Measurements from ENCODE around the gene UFSP1. TPM values are rescaled to one million over a fixed set of nuclear protein-coding genes. Genes with fewer than 3 reads are reported as not detected.

UFSP1 gene
- total and polyA plus RNA-seq, 10 of the 15 experiments (the other 5 are each of a cell fraction or from before 2014, with no cell fraction given) = 0.14 to 10.6 (median 2.8) TPM

DNA sequence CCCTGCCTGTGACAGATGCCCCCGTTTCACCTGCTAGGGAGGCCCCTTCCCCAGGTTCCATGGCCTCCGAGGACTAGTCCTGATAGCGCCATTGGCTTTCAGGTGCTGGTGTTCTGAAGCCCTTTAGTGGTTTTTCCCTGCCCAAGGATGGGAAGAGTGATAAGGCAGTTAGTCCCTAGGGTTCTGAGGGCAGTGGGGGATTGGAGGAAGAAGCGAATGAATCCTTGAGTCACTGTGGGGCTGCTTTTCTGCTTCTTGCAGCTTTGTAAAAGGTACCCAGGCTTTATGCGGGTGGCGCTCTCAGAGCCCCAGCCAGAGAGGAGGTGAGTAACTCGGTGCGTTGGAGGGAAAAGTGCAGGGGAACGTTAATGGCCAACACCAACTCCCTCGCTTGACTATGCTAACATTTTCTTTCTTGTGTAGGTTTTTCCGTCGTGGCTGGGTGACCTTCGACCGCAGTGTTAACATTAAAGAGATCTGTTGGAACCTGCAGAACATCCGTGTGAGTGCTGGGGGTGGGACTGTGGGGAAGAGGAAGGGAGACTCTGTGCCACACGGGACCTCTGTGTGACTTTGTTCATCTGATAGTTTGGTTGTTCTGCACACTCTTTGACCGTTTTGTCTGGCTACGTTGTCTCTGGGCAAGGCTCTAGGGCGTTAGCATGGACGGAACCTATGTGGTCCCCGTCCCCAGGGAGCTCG is 3.9 kb downstream of the UFSP1 start:
- in situ Hi-C loops (cut with MboI) = no loop called here
- peaks cover 27% of the 10 kb centered on the region for H3K79me2 ChIP-seq (ENCODE audit: control insufficient read depth, insufficient read depth, low read length)
- H3K27ac ChIP-seq (ENCODE audit: control insufficient read depth, insufficient read depth) = no peak overlapping the region

More for the DNA sequence above, 3.9 kb downstream of the UFSP1 start:
- DNase-seq (ENCODE audit: low read depth, low spot score) (no peak), ATAC-seq (no peak), FAIRE-seq (no peak)
- no peaks in the 10 kb centered on the region; the same call in 1 of the 2 replicates for H4K20me1 ChIP-seq (ENCODE audit: control insufficient read depth, insufficient read depth)
- CTCF ChIA-PET = interaction anchor here (0.8 kb wide), 1 partner anchor 359 kb away, joined by 3 read pairs; no protein-coding TSS in a partner anchor
- no peak for TF ChIP-seq NFYB (IDR thresholded peaks at IDR 0.05; ENCODE audit: insufficient read depth, low read depth, low read length)
- TF ChIP-seq, protein P1, sequence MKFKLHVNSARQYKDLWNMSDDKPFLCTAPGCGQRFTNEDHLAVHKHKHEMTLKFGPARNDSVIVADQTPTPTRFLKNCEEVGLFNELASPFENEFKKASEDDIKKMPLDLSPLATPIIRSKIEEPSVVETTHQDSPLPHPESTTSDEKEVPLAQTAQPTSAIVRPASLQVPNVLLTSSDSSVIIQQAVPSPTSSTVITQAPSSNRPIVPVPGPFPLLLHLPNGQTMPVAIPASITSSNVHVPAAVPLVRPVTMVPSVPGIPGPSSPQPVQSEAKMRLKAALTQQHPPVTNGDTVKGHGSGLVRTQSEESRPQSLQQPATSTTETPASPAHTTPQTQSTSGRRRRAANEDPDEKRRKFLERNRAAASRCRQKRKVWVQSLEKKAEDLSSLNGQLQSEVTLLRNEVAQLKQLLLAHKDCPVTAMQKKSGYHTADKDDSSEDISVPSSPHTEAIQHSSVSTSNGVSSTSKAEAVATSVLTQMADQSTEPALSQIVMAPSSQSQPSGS (IDR thresholded peaks at IDR 0.05; ENCODE audit: low read length) = no peak
- no peak for TF ChIP-seq DPF2 (IDR thresholded peaks at IDR 0.05)
- no peak for TF ChIP-seq ZNF274 (IDR thresholded peaks at IDR 0.05; ENCODE audit: insufficient read depth, insufficient read length)
- TF ChIP-seq CBFB (IDR thresholded peaks at IDR 0.05; ENCODE audit: low read depth) = no peak
- no peak for TF ChIP-seq CREM (IDR thresholded peaks at IDR 0.05; ENCODE audit: low read depth)
- TF ChIP-seq, protein P2, sequence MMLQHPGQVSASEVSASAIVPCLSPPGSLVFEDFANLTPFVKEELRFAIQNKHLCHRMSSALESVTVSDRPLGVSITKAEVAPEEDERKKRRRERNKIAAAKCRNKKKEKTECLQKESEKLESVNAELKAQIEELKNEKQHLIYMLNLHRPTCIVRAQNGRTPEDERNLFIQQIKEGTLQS (IDR thresholded peaks at IDR 0.05; ENCODE audit: borderline replicate concordance, extremely low read depth, low read depth, low read length) = no peak
- no peak for TF ChIP-seq MEF2A (IDR thresholded peaks at IDR 0.05; ENCODE audit: insufficient read depth, low read depth, low read length)
- TF ChIP-seq, protein P3, sequence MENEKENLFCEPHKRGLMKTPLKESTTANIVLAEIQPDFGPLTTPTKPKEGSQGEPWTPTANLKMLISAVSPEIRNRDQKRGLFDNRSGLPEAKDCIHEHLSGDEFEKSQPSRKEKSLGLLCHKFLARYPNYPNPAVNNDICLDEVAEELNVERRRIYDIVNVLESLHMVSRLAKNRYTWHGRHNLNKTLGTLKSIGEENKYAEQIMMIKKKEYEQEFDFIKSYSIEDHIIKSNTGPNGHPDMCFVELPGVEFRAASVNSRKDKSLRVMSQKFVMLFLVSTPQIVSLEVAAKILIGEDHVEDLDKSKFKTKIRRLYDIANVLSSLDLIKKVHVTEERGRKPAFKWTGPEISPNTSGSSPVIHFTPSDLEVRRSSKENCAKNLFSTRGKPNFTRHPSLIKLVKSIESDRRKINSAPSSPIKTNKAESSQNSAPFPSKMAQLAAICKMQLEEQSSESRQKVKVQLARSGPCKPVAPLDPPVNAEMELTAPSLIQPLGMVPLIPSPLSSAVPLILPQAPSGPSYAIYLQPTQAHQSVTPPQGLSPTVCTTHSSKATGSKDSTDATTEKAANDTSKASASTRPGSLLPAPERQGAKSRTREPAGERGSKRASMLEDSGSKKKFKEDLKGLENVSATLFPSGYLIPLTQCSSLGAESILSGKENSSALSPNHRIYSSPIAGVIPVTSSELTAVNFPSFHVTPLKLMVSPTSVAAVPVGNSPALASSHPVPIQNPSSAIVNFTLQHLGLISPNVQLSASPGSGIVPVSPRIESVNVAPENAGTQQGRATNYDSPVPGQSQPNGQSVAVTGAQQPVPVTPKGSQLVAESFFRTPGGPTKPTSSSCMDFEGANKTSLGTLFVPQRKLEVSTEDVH (IDR thresholded peaks at IDR 0.05; ENCODE audit: low read depth, partially characterized antibody) = no peak
- no peak for TF ChIP-seq SUPT20H (IDR thresholded peaks at IDR 0.05; ENCODE audit: borderline replicate concordance, control insufficient read depth, low read depth, low read length)
- no peak for TF ChIP-seq MEF2B (IDR thresholded peaks at IDR 0.05; ENCODE audit: partially characterized antibody, poor library complexity, severe bottlenecking)
- TF ChIP-seq ZNF384 (IDR thresholded peaks at IDR 0.05; ENCODE audit: borderline replicate concordance, low read depth, low read length) = no peak
- TF ChIP-seq TBL1XR1 (IDR thresholded peaks at IDR 0.05; ENCODE audit: low read depth, low read length) = no peak
- no peak for TF ChIP-seq CHD2 (IDR thresholded peaks at IDR 0.05; ENCODE audit: borderline replicate concordance, low read depth, low read length)
- no peak for TF ChIP-seq NFXL1 (IDR thresholded peaks at IDR 0.05; ENCODE audit: borderline replicate concordance)
- TF ChIP-seq, protein P4, sequence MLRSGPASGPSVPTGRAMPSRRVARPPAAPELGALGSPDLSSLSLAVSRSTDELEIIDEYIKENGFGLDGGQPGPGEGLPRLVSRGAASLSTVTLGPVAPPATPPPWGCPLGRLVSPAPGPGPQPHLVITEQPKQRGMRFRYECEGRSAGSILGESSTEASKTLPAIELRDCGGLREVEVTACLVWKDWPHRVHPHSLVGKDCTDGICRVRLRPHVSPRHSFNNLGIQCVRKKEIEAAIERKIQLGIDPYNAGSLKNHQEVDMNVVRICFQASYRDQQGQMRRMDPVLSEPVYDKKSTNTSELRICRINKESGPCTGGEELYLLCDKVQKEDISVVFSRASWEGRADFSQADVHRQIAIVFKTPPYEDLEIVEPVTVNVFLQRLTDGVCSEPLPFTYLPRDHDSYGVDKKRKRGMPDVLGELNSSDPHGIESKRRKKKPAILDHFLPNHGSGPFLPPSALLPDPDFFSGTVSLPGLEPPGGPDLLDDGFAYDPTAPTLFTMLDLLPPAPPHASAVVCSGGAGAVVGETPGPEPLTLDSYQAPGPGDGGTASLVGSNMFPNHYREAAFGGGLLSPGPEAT (IDR thresholded peaks at IDR 0.05; ENCODE audit: low read depth) = no peak
- TF ChIP-seq ZNF622 (IDR thresholded peaks at IDR 0.05) = no peak
- H3K9me3 ChIP-seq (replicated peaks; ENCODE audit: control insufficient read depth, insufficient read depth, low read length) = no peaks in the 10 kb centered on the region
- no peak overlapping the region for H2AFZ ChIP-seq (ENCODE audit: control insufficient read depth, low read depth, low read length)
- SMC1A ChIA-PET (ENCODE audit: uncharacterized antibody, unreplicated experiment) = interaction anchor here (4.4 kb wide), 1 partner anchor 8 kb away, joined by 33 read pairs; no protein-coding TSS in a partner anchor
- peaks cover 35 to 60% of the 10 kb centered on the region in 2 experiments for H3K36me3 ChIP-seq (ENCODE audit: control insufficient read depth in 2 of 2, insufficient read depth in 2 of 2, low read length in 1 of 2)
- no peak overlapping the region for H3K9ac ChIP-seq (ENCODE audit: control insufficient read depth, insufficient read depth, low read length)
- no peak overlapping the region; the same call in 1 of the 2 replicates for H3K4me2 ChIP-seq (ENCODE audit: control insufficient read depth, insufficient read depth)
- intact Hi-C loops (cut with micrococcal nuclease; ENCODE audit: unreplicated experiment) = no loop called here
- RAD21 ChIA-PET (ENCODE audit: unreplicated experiment) = no interaction called here
- POLR2A ChIA-PET = interaction anchor here (0.5 to 6.7 kb wide), 2 partner anchors 10 to 14 kb away, joined by 6 to 131 read pairs; partner anchors contain the start of gene SRRT
- H3K4me3 ChIP-seq = no peak overlapping the region
- no peaks in the 10 kb centered on the region for H3K27me3 ChIP-seq (replicated peaks in 1 of 2; ENCODE audit: control insufficient read depth in 2 of 2, insufficient read depth in 2 of 2, low read length in 1 of 2)
- BruUV-seq (replicated peaks) = no TSS peak
- peaks cover 23% of the 10 kb centered on the region for H3K4me1 ChIP-seq (ENCODE audit: control insufficient read depth, insufficient read depth, low read length)
- 94% methylated on average over 22 of the region's 22 CpGs for WGBS (ENCODE audit: insufficient coverage, insufficient replicate concordance, low lambda C conversion rate, missing lambda C conversion rate)
